Measurements from ENCODE around the gene CYB561D1. TPM values are rescaled to one million over a fixed set of nuclear protein-coding genes. Genes with fewer than 3 reads are reported as not detected.

The CYB561D1 gene
- total RNA-seq, 1 donor: 10.5 TPM

- TF ChIP-seq CTCF (IDR thresholded peaks at IDR 0.05; ENCODE audit: extremely low read depth, low read depth, low read length): no peak
- Histone ChIP-seq H4K20me1 (ENCODE audit: insufficient read depth, low read length) (no peaks in the 10 kb centered on the region), H3K9me3 (ENCODE audit: low read depth, low read length) (no peaks in the 10 kb centered on the region), H3K27ac (ENCODE audit: low read depth, low read length) (peak within 1 kb of the TSS; percentile 86), H2AFZ (ENCODE audit: low read length) (peak within 1 kb of the TSS; percentile 99), H3K36me3 (ENCODE audit: insufficient read depth, low read length) (peaks cover under 1% of the 10 kb centered on the region), H3K4me3 (ENCODE audit: insufficient read depth, low read length) (peak within 1 kb of the TSS; percentile 93), H3K27me3 (ENCODE audit: insufficient read depth, low read length) (peaks cover 20% of the 10 kb centered on the region), H3K4me1 (ENCODE audit: insufficient read depth, low read length) (peaks cover 14% of the 10 kb centered on the region), H3K4me2 (ENCODE audit: insufficient read depth, low read length) (peak within 1 kb of the TSS; percentile 99), H3K79me2 (ENCODE audit: insufficient read depth, low read length) (peaks cover 7% of the 10 kb centered on the region)
- DNase-seq (ENCODE audit: insufficient read length, low spot score, missing footprints): peak; percentile 100
These were observed 10.0 kb upstream of the CYB561D1 start, which contains the start of gene ATXN7L2 for GRCh38 chr1:109483672-109484518. Gene ATXN7L2, plus strand, starts transcription at chr1:109483905. Its CDS starts 49 bp downstream, at chr1:109483954.

DNA sequence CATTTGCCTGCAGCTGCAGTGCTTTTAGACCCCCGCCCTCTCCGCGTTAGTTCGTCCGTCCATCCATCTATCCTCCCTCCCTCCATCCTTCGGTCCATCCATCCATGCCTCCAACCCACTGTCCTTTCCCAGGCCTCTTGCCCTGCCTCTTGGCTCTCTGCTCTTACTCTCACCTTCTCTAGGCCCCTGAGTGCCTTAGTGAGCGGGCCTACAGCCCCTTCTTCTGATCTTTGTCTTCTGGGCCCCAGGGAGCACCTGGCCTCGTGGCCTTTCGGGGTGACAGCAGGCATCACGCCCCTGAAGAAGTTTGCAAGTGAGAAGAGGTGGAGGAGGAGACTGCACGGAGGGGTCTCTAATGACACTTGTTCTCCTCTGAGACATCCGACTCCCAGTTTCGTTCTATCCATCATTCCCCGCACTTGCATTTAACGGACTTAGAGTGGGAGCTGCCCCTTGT, 9.3 kb upstream of the CYB561D1 start:
- TF ChIP-seq CTCF (IDR thresholded peaks at IDR 0.05; ENCODE audit: extremely low read depth, low read depth, low read length): no peak
- H3K4me3 ChIP-seq (ENCODE audit: insufficient read depth, low read length): peak overlapping the region; percentile 93
- peak overlapping the region; percentile 99 for H2AFZ ChIP-seq (ENCODE audit: low read length)
- peaks cover 5% of the 10 kb centered on the region for H3K36me3 ChIP-seq (ENCODE audit: insufficient read depth, low read length)
- peaks cover 20% of the 10 kb centered on the region for H3K27me3 ChIP-seq (ENCODE audit: insufficient read depth, low read length)
- peak; percentile 65 for DNase-seq (ENCODE audit: insufficient read length, low spot score, missing footprints)
- H4K20me1 ChIP-seq (ENCODE audit: insufficient read depth, low read length): no peaks in the 10 kb centered on the region
- H3K4me1 ChIP-seq (ENCODE audit: insufficient read depth, low read length): peaks cover 14% of the 10 kb centered on the region
- H3K9me3 ChIP-seq (ENCODE audit: low read depth, low read length): no peaks in the 10 kb centered on the region
- H3K27ac ChIP-seq (ENCODE audit: low read depth, low read length): peak overlapping the region; percentile 3
- peaks cover 7% of the 10 kb centered on the region for H3K79me2 ChIP-seq (ENCODE audit: insufficient read depth, low read length)
- peak overlapping the region; percentile 82 for H3K4me2 ChIP-seq (ENCODE audit: insufficient read depth, low read length)

DNA sequence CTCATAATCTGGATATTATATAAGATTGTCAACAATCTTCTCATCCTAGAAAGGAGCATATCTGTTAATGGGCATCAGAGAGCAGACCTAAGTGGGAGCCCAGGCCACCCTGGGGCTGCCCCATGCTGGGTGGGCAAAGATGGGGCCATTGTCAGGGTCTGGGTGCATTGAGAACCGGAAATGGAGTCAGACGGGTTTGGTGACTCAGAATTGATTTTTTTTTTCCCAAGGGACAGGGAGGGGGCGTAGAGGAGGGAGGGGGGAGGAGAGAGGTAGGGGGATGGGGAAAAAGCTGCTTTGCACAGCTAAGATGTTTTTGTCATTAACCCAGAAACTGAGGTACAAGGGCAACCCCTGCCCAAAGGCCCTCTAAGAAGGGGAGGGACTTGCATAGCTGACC, 8.9 kb upstream of the CYB561D1 start:
- TF ChIP-seq CTCF (IDR thresholded peaks at IDR 0.05; ENCODE audit: extremely low read depth, low read depth, low read length): no peak
- Histone ChIP-seq H3K79me2 (ENCODE audit: insufficient read depth, low read length) (peaks cover 7% of the 10 kb centered on the region), H3K36me3 (ENCODE audit: insufficient read depth, low read length) (peaks cover 5% of the 10 kb centered on the region), H4K20me1 (ENCODE audit: insufficient read depth, low read length) (no peaks in the 10 kb centered on the region), H3K4me3 (ENCODE audit: insufficient read depth, low read length) (peak overlapping the region; percentile 93), H3K27ac (ENCODE audit: low read depth, low read length) (peak overlapping the region; percentile 3), H3K4me2 (ENCODE audit: insufficient read depth, low read length) (peak overlapping the region; percentile 82), H3K27me3 (ENCODE audit: insufficient read depth, low read length) (peaks cover 20% of the 10 kb centered on the region), H3K4me1 (ENCODE audit: insufficient read depth, low read length) (peaks cover 14% of the 10 kb centered on the region), H2AFZ (ENCODE audit: low read length) (peak overlapping the region; percentile 99), H3K9me3 (ENCODE audit: low read depth, low read length) (no peaks in the 10 kb centered on the region)
- no peak for DNase-seq (ENCODE audit: insufficient read length, low spot score, missing footprints)

DNA sequence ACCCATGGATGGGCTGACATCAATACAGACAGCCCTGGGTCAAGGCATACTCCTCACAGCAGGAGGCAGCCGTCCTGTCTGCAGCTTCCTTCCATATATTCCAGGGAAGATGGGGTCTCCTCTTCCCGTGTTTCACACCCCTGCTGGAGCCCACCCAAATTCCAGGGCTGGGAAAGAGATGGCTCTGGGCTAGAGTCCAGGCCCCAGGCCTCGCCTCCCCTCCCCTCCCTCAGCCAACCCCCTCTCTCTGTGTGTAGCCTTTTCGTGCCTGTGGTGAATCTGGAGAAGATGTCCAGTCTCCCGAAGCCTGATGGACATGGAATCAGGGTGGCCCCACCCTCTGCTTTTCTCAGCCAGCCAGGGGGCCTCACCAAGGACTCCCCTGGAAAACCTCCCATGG, 6.6 kb upstream of the CYB561D1 start:
- no peak for TF ChIP-seq CTCF (IDR thresholded peaks at IDR 0.05; ENCODE audit: extremely low read depth, low read depth, low read length)
- H3K27me3 ChIP-seq (ENCODE audit: insufficient read depth, low read length): peaks cover 6% of the 10 kb centered on the region

More for the DNA sequence above, 6.6 kb upstream of the CYB561D1 start:
- Histone ChIP-seq H3K9me3 (ENCODE audit: low read depth, low read length) (no peaks in the 10 kb centered on the region), H3K4me2 (ENCODE audit: insufficient read depth, low read length) (no peak overlapping the region), H3K36me3 (ENCODE audit: insufficient read depth, low read length) (peaks cover 10% of the 10 kb centered on the region), H3K27ac (ENCODE audit: low read depth, low read length) (no peak overlapping the region), H3K4me1 (ENCODE audit: insufficient read depth, low read length) (peaks cover 14% of the 10 kb centered on the region), H4K20me1 (ENCODE audit: insufficient read depth, low read length) (no peaks in the 10 kb centered on the region), H3K79me2 (ENCODE audit: insufficient read depth, low read length) (peaks cover 7% of the 10 kb centered on the region), H3K4me3 (ENCODE audit: insufficient read depth, low read length) (no peak overlapping the region), H2AFZ (ENCODE audit: low read length) (no peak overlapping the region)
- DNase-seq (ENCODE audit: insufficient read length, low spot score, missing footprints): peak; percentile 64

Measured in osteoblast (primary cell).